Gastrocnemius medialis (tissue), 4 donors: ENCODE data around the gene BMP7.

Experiments used
- POLR2A ChIP-seq, 2 donors: fragments of 450-650 bp; IDR thresholded peaks; one replicate each; pipeline ENCODE4 v1.6.1; 2017; ENCODE audit warnings: antibody characterized with exemption in 2 of 2, mild to moderate bottlenecking in 2 of 2, moderate library complexity in 2 of 2
- TF ChIP-seq, protein P1 (sequence below), 5 experiments: fragments of 450-650 bp in 3 of 5; fragments of 200-600 bp in 2 of 5; sonication (generic) in 2 of 5; IDR thresholded peaks in 4 of 5; conservative IDR thresholded peaks in 1 of 5; 1 replicate in 4 of 5; 2 replicates in 1 of 5; pipeline ENCODE4 v1.5.1; 2016 to 2019; ENCODE audit warnings: antibody characterized with exemption in 5 of 5, mild to moderate bottlenecking in 3 of 5, moderate library complexity in 3 of 5

DNA sequence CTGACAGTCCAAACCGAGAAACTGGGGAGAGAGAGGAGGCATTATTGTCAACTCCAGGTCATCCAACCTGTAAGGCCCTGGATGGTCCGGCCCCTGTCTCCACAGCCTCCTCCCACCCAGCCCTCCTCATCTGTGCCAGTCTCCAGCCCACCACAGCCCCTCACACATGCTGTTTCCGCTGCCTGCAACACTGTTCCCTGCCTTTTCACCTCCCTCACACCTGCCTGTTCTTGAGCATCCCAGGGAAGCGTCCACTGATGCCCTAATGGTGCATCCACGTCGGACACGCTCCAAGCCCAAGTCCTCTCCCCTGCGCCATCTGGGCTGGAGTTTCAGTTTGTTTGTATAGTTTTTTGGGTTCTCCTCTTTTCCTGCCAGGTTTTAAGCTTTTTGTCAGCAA lies 52.0 kb downstream of the BMP7 start:
- TF ChIP-seq, protein P1, sequence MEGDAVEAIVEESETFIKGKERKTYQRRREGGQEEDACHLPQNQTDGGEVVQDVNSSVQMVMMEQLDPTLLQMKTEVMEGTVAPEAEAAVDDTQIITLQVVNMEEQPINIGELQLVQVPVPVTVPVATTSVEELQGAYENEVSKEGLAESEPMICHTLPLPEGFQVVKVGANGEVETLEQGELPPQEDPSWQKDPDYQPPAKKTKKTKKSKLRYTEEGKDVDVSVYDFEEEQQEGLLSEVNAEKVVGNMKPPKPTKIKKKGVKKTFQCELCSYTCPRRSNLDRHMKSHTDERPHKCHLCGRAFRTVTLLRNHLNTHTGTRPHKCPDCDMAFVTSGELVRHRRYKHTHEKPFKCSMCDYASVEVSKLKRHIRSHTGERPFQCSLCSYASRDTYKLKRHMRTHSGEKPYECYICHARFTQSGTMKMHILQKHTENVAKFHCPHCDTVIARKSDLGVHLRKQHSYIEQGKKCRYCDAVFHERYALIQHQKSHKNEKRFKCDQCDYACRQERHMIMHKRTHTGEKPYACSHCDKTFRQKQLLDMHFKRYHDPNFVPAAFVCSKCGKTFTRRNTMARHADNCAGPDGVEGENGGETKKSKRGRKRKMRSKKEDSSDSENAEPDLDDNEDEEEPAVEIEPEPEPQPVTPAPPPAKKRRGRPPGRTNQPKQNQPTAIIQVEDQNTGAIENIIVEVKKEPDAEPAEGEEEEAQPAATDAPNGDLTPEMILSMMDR (IDR thresholded peaks at IDR 0.05 in 4 of 5, conservative IDR thresholded peaks at IDR 0.05 in 1 of 5) = no peak
- TF ChIP-seq POLR2A (IDR thresholded peaks at IDR 0.05) = no peak
